H54 (cell line): ENCODE measurements around the gene OR8B2.

Source experiments
- DNase-seq: peaks from one replicate; pipeline ENCODE4 v3.0.0; 2011; ENCODE audit warnings: low spot score, mixed read lengths; ENCODE audit not compliant: insufficient read length
- FAIRE-seq: peaks from 3 replicates; lab custom pipeline; 2011; peaks lifted over from hg19 to GRCh38; lab: Jason Lieb, UNC
- POLR2A ChIP-seq: IDR thresholded peaks from 2 replicates; pipeline ENCODE4 v1.6.1; 2011; ENCODE audit warnings: low read depth, mild to moderate bottlenecking, low read length

The OR8B2 gene

DNA sequence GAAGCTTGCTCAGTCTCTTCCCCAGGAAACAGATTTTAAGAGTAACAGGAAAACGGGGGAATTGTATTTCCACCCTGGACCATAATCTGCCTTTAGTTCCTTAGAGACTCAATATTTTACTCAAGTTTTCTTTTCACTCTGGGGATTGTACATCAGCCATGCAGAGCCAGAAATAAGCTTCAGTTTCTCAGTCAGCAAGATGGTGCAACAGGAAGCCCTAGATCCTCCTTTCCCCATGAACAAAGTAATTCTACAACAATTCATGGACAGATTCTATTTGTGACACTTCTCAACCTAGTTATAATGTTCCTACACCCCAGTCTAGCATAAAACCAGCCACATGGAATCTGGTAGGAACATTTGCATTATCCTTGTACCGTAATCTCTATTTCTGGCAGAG is 24.7 kb downstream of the OR8B2 start:
- DNase-seq (no peak), FAIRE-seq (no peak)
- TF ChIP-seq POLR2A = no peak

GRCh38 chr11:124346311-124346955 is 37.9 kb downstream of the OR8B2 start:
- FAIRE-seq (no peak), DNase-seq (no peak)
- TF ChIP-seq POLR2A = no peak

GRCh38 chr11:124344346-124344745 is 40.0 kb downstream of the OR8B2 start:
- DNase-seq (no peak), FAIRE-seq (no peak)
- TF ChIP-seq POLR2A = no peak

- FAIRE-seq = no peak
Observed at GRCh38 chr11:124340142-124340447, 44.2 kb downstream of the OR8B2 start.

DNA sequence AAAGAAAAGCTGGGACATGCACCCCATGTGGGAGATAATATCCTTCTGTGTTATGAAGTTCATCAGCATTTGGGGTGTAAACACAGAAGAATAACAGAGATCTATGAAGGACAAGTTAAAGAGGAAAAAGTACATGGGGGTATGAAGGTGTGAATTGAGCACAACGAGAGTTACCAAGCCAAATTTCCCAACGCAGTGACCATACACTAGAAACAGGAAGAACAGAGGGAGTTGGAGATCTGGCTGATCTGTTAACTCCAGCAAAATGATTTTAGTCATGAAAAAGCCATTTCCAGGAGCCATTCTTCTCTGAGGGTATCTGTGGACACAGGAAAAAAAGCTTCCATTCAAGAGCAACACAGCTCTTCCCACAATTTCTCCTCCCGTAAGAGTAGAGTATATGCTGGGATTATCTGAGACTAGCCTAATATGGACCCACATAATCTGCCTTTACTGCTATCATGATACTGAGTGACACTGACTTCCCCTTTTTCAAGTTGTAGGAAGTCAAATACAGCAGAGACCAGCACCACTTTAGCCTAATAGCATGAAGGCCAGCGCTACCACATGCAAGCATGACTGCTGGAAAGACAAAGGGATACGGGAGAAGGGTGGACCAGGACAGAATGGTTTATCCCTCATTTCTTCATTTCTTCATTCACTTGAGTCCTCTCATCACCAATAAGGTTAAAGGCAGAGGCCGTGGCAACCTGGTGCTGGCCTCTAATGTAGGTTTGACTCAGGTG is 44.7 kb downstream of the OR8B2 start:
- TF ChIP-seq POLR2A = no peak
- FAIRE-seq (no peak), DNase-seq (no peak)

More at GRCh38 chr11:124340142-124340447, 44.2 kb downstream of the OR8B2 start:
- no peak for DNase-seq
- TF ChIP-seq POLR2A = no peak
